Measurements from ENCODE around the gene NABP2. TPM values are rescaled to one million over a fixed set of nuclear protein-coding genes. Genes with fewer than 3 reads are reported as not detected.
"Not testable (repeated sequence)": the region's sequence is repeated elsewhere in the genome, so short reads cannot be mapped to it uniquely, and the experiment has no call there.

Gene NABP2
- total RNA-seq, 1 experiment from 2014 or later: 68.5 TPM

DNA sequence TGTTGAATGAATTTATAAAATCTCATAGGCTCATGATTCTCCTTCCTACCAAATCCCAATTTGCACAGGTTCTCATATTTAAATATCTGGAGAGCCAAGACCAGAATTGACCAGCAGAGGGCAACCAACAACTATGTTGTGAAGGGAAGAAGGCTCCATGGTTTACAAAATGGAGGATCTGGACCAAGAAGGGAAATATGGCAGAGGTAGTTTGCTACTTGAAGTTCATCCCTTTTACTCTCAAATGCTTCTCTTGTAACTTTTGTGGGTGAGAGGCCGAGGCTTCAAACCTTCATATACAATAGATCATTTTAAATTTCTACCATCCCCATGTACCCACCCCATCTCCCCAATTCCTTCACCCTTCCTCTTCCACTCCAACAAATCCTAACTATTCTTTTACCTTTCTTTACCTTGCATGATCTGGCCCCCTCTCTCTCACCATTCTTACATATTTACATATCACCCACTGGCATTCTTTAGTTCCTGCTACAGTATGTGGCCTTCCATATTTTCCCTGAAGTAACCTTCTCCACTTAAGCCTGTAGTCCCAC lies 31.0 kb upstream of the NABP2 start:
- no peaks in the 10 kb centered on the region for H3K27me3 ChIP-seq (ENCODE audit: insufficient read depth, low read depth)
- no peak overlapping the region for H3K27ac ChIP-seq
- no TSS peak for BruUV-seq (replicated peaks)
- H3K36me3 ChIP-seq (ENCODE audit: low read depth): no peaks in the 10 kb centered on the region
- peak; percentile 58 to 62 for DNase-seq
- no peak for TF ChIP-seq EZH2 (IDR thresholded peaks at IDR 0.05; ENCODE audit: low read depth)
- TF ChIP-seq CTCF (conservative IDR thresholded peaks at IDR 0.05): peak; percentile 86
- H3K4me3 ChIP-seq: no peak overlapping the region
- no peaks in the 10 kb centered on the region for H3K9me2 ChIP-seq (ENCODE audit: insufficient read depth)
- ChIA-PET CTCF (interaction anchor here (0.6 kb wide), 1 partner anchor 93 kb away, joined by 3 read pairs; no protein-coding TSS in a partner anchor), POLR2A (ENCODE audit: unreplicated experiment) (no interaction called here)
- peaks cover 8% of the 10 kb centered on the region for H3K79me2 ChIP-seq (ENCODE audit: low read depth)
- no peaks in the 10 kb centered on the region for H4K20me1 ChIP-seq (ENCODE audit: insufficient read depth)
- no peaks in the 10 kb centered on the region for H3K9me3 ChIP-seq (ENCODE audit: insufficient read depth, low read depth)
- intact Hi-C loops (cut with micrococcal nuclease; ENCODE audit: unreplicated experiment): loop anchor here (1.0 to 10.0 kb wide), 4 partner anchors 31 to 442 kb away; partner anchors contain the start of genes BAZ2A, COQ10A and NABP2
- no peak overlapping the region for H3K4me2 ChIP-seq
- H3K4me1 ChIP-seq (replicated peaks; ENCODE audit: insufficient read depth): peaks cover 14% of the 10 kb centered on the region
- peak overlapping the region; percentile 71 for H2AFZ ChIP-seq
- H3F3A ChIP-seq (ENCODE audit: insufficient read depth, low read depth): peaks cover 50% of the 10 kb centered on the region; the same call in 1 of the 2 replicates

GRCh38 chr12:56196818-56197550 lies 27.2 kb upstream of the NABP2 start:
- H3K4me1 ChIP-seq (replicated peaks; ENCODE audit: insufficient read depth); H3K9me2 ChIP-seq (ENCODE audit: insufficient read depth); H4K20me1 ChIP-seq (ENCODE audit: insufficient read depth); H3K27ac ChIP-seq; H3K36me3 ChIP-seq (ENCODE audit: low read depth); H3K9me3 ChIP-seq (ENCODE audit: insufficient read depth, low read depth); H3K79me2 ChIP-seq (ENCODE audit: low read depth); H3K4me3 ChIP-seq; BruUV-seq (replicated peaks); H2AFZ ChIP-seq; H3K27me3 ChIP-seq (ENCODE audit: insufficient read depth, low read depth); H3K4me2 ChIP-seq: not testable (repeated sequence)
- peak; percentile 23 to 88 for DNase-seq
- H3F3A ChIP-seq (ENCODE audit: insufficient read depth, low read depth): peaks cover 36% of the 10 kb centered on the region; the same call in 1 of the 2 replicates
- POLR2A ChIA-PET (ENCODE audit: unreplicated experiment): interaction anchor here (0.5 to 0.9 kb wide), 3 partner anchors 24 to 837 kb away, joined by 3 read pairs; partner anchors contain the start of gene RNF41
- CTCF ChIA-PET: interaction anchor here (0.9 to 1.1 kb wide), 2 partner anchors 25 to 119 kb away, joined by 3 read pairs; partner anchors contain the start of gene RNF41
- intact Hi-C loops (cut with micrococcal nuclease; ENCODE audit: unreplicated experiment): loop anchor here (1.0 to 10.0 kb wide), 2 partner anchors 24 to 438 kb away; partner anchors contain the start of genes BAZ2A and RNF41

DNA sequence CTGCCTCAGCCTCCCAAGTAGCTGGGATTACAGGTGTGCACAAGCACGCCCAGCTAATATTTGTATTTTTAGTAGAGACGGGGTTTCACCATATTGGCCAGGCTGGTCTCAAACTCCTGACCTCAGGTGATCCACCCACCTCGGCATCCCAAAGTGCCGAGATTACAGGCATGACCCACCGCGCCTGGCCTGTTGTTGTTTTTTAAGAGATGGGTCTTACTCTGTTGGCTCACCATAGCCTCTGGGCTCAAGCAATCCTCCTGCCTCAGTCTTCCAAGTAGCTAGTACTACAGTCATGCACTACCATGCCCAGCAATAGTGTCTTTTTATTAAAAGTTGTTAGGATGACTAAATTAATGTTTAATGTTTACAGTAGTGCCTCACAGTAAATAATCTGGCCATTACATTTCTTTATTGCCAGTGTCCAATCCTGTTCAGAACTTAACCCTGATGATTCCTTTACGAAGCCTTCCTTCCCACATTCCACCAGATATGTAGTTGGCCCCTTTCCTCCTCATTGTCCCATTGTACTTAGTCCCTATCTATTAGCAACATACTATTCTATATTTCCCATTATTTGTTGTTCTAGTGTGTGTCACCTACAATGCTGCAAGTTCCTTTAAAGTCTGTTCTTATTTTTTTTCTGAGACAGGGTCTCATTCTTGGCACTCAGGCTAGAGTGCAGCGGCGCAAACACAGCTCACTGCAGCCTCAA lies 26.1 kb upstream of the NABP2 start:
- no TSS peak for BruUV-seq (replicated peaks)
- H3K4me3 ChIP-seq: no peak overlapping the region
- H3K27me3 ChIP-seq (ENCODE audit: insufficient read depth, low read depth): no peaks in the 10 kb centered on the region
- H4K20me1 ChIP-seq (ENCODE audit: insufficient read depth): no peaks in the 10 kb centered on the region
- H3K4me1 ChIP-seq (replicated peaks; ENCODE audit: insufficient read depth): no peaks in the 10 kb centered on the region
- H3K9me3 ChIP-seq (ENCODE audit: insufficient read depth, low read depth): no peaks in the 10 kb centered on the region
- ChIA-PET CTCF (interaction anchor here (0.5 kb wide), 1 partner anchor 50 kb away, joined by 9 read pairs; no protein-coding TSS in a partner anchor), POLR2A (ENCODE audit: unreplicated experiment) (interaction anchor here (0.8 kb wide), 1 partner anchor 29 kb away, joined by 14 read pairs; no protein-coding TSS in a partner anchor)
- no peaks in the 10 kb centered on the region for H3K79me2 ChIP-seq (ENCODE audit: low read depth)
- no peak overlapping the region for H2AFZ ChIP-seq
- TF ChIP-seq EZH2 (IDR thresholded peaks at IDR 0.05; ENCODE audit: low read depth) (no peak), CTCF (conservative IDR thresholded peaks at IDR 0.05) (no peak)
- H3F3A ChIP-seq (ENCODE audit: insufficient read depth, low read depth): peaks cover 37% of the 10 kb centered on the region; the same call in 1 of the 2 replicates
- no peaks in the 10 kb centered on the region for H3K36me3 ChIP-seq (ENCODE audit: low read depth)
- DNase-seq: no peak
- H3K27ac ChIP-seq: no peak overlapping the region
- no peaks in the 10 kb centered on the region for H3K9me2 ChIP-seq (ENCODE audit: insufficient read depth)
- intact Hi-C loops (cut with micrococcal nuclease; ENCODE audit: unreplicated experiment): loop anchor here (1.0 to 10.0 kb wide), 2 partner anchors 23 to 437 kb away; partner anchors contain the start of genes BAZ2A and RNF41
- no peak overlapping the region for H3K4me2 ChIP-seq
